IPS-15b (cell line): Measurements from ENCODE around the gene FRMD4A.

Experiments
- H3K27me3 ChIP-seq: one replicate; pipeline ENCODE4 v1.6.1; 2013; ENCODE audit warnings: low read length; ENCODE audit not compliant: control insufficient read depth, insufficient read depth
- H3K36me3 ChIP-seq: one replicate; pipeline ENCODE4 v1.6.1; 2013; ENCODE audit warnings: low read length; ENCODE audit not compliant: control insufficient read depth, insufficient read depth
- H3K4me1 ChIP-seq: one replicate; pipeline ENCODE4 v1.6.1; 2013; ENCODE audit warnings: mild to moderate bottlenecking, low read length; ENCODE audit not compliant: control insufficient read depth, insufficient read depth
- H3K4me3 ChIP-seq: one replicate; pipeline ENCODE4 v1.5.1; 2013; ENCODE audit warnings: low read depth, low read length
- H3K9ac ChIP-seq: one replicate; pipeline ENCODE4 v1.6.1; 2013; ENCODE audit warnings: low read depth, mild to moderate bottlenecking, low read length
- H3K9me3 ChIP-seq: one replicate; pipeline ENCODE4 v1.6.1; 2013; ENCODE audit warnings: mild to moderate bottlenecking, low read length; ENCODE audit not compliant: control insufficient read depth, insufficient read depth

Gene FRMD4A

GRCh38 chr10:13827076-13827797, 503.5 kb downstream of the FRMD4A start:
- Histone ChIP-seq H3K4me3 (no peak overlapping the region), H3K9ac (no peak overlapping the region), H3K9me3 (no peaks in the 10 kb centered on the region), H3K4me1 (peaks cover 13% of the 10 kb centered on the region), H3K27me3 (no peaks in the 10 kb centered on the region), H3K36me3 (no peaks in the 10 kb centered on the region)

- Histone ChIP-seq H3K9ac (no peak overlapping the region), H3K9me3 (no peaks in the 10 kb centered on the region), H3K4me1 (peaks cover 20% of the 10 kb centered on the region), H3K36me3 (no peaks in the 10 kb centered on the region), H3K27me3 (no peaks in the 10 kb centered on the region), H3K4me3 (no peak overlapping the region)
These were observed 506.9 kb downstream of the FRMD4A start for GRCh38 chr10:13823709-13824405.

GRCh38 chr10:13823096-13823708, 507.5 kb downstream of the FRMD4A start:
- no peaks in the 10 kb centered on the region for H3K27me3 ChIP-seq
- no peak overlapping the region for H3K4me3 ChIP-seq
- H3K4me1 ChIP-seq = peaks cover 20% of the 10 kb centered on the region
- H3K36me3 ChIP-seq = no peaks in the 10 kb centered on the region
- H3K9ac ChIP-seq = no peak overlapping the region
- H3K9me3 ChIP-seq = no peaks in the 10 kb centered on the region

- no peaks in the 10 kb centered on the region for H3K27me3 ChIP-seq
- H3K9ac ChIP-seq = no peak overlapping the region
- no peak overlapping the region for H3K4me3 ChIP-seq
- no peaks in the 10 kb centered on the region for H3K9me3 ChIP-seq
- no peaks in the 10 kb centered on the region for H3K36me3 ChIP-seq
- H3K4me1 ChIP-seq = peaks cover 20% of the 10 kb centered on the region
These were observed 508.2 kb downstream of the FRMD4A start for GRCh38 chr10:13822490-13822889.

- Histone ChIP-seq H3K36me3 (no peaks in the 10 kb centered on the region), H3K4me3 (no peak overlapping the region), H3K4me1 (peaks cover 20% of the 10 kb centered on the region), H3K27me3 (no peaks in the 10 kb centered on the region), H3K9ac (no peak overlapping the region), H3K9me3 (peaks cover 5% of the 10 kb centered on the region)
These were observed 509.8 kb downstream of the FRMD4A start for GRCh38 chr10:13820964-13821337.

- Histone ChIP-seq H3K27me3 (no peaks in the 10 kb centered on the region), H3K9me3 (peaks cover 5% of the 10 kb centered on the region), H3K9ac (no peak overlapping the region), H3K36me3 (no peaks in the 10 kb centered on the region), H3K4me1 (peaks cover 20% of the 10 kb centered on the region), H3K4me3 (no peak overlapping the region)
These were observed 510.4 kb downstream of the FRMD4A start for GRCh38 chr10:13820119-13820963.

GRCh38 chr10:13816195-13816925, 514.4 kb downstream of the FRMD4A start:
- Histone ChIP-seq H3K4me3 (no peak overlapping the region), H3K36me3 (no peaks in the 10 kb centered on the region), H3K9ac (no peak overlapping the region), H3K9me3 (peaks cover 5% of the 10 kb centered on the region), H3K27me3 (no peaks in the 10 kb centered on the region), H3K4me1 (peaks cover 2% of the 10 kb centered on the region)

- Histone ChIP-seq H3K36me3 (no peaks in the 10 kb centered on the region), H3K9ac (no peak overlapping the region), H3K4me1 (no peaks in the 10 kb centered on the region), H3K9me3 (peaks cover 5% of the 10 kb centered on the region), H3K27me3 (no peaks in the 10 kb centered on the region), H3K4me3 (no peak overlapping the region)
These were observed 515.0 kb downstream of the FRMD4A start for GRCh38 chr10:13815756-13816155.

- no peaks in the 10 kb centered on the region for H3K27me3 ChIP-seq
- H3K36me3 ChIP-seq = no peaks in the 10 kb centered on the region
- H3K9ac ChIP-seq = no peak overlapping the region
- no peak overlapping the region for H3K4me3 ChIP-seq
- peaks cover 5% of the 10 kb centered on the region for H3K9me3 ChIP-seq
- peaks cover 11% of the 10 kb centered on the region for H3K4me1 ChIP-seq
These were observed 517.2 kb downstream of the FRMD4A start for GRCh38 chr10:13813550-13813949.

GRCh38 chr10:13812804-13813203, 517.9 kb downstream of the FRMD4A start:
- Histone ChIP-seq H3K4me3 (no peak overlapping the region), H3K9ac (no peak overlapping the region), H3K4me1 (peaks cover 11% of the 10 kb centered on the region), H3K27me3 (no peaks in the 10 kb centered on the region), H3K36me3 (no peaks in the 10 kb centered on the region), H3K9me3 (peaks cover 5% of the 10 kb centered on the region)

- Histone ChIP-seq H3K4me3 (no peak overlapping the region), H3K9ac (no peak overlapping the region), H3K27me3 (no peaks in the 10 kb centered on the region), H3K9me3 (no peaks in the 10 kb centered on the region), H3K36me3 (no peaks in the 10 kb centered on the region), H3K4me1 (peaks cover 11% of the 10 kb centered on the region)
These were observed 520.2 kb downstream of the FRMD4A start for GRCh38 chr10:13810568-13810967.
